LNCAP (cell line): Measurements from ENCODE around the gene LYRM4.

Source experiments
- TF ChIP-seq, protein P1 (sequence below): fragments of 450-650 bp; IDR thresholded peaks from 2 replicates; pipeline ENCODE4 v1.5.1; 2017; ENCODE audit warnings: mild to moderate bottlenecking

Gene LYRM4

DNA sequence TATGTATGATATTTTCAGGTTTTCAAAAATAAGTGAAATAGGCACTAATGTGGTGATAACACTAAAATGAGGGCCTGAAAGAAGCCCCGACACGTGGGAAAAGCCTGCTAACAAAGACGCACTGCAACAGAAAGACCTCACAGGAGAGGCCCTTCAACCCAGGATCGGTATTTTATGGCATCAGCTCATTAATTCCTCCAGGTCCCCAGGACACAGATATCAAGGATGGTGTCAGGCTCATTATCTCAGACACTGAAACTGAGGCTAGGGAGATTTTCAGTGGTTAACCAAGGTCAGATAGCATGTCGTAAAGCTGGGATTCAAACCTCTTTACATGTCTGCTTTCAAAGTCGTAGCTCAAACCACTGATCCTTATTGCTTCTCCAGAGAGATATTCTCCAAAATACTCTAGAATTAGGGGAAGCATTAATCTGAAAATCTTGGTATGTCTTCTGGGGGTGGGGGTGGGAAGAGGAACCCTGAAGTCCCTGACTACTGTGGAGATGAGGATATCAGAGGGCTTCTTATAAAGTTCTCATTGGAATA, 111.5 kb downstream of the LYRM4 start:
- TF ChIP-seq, protein P1, sequence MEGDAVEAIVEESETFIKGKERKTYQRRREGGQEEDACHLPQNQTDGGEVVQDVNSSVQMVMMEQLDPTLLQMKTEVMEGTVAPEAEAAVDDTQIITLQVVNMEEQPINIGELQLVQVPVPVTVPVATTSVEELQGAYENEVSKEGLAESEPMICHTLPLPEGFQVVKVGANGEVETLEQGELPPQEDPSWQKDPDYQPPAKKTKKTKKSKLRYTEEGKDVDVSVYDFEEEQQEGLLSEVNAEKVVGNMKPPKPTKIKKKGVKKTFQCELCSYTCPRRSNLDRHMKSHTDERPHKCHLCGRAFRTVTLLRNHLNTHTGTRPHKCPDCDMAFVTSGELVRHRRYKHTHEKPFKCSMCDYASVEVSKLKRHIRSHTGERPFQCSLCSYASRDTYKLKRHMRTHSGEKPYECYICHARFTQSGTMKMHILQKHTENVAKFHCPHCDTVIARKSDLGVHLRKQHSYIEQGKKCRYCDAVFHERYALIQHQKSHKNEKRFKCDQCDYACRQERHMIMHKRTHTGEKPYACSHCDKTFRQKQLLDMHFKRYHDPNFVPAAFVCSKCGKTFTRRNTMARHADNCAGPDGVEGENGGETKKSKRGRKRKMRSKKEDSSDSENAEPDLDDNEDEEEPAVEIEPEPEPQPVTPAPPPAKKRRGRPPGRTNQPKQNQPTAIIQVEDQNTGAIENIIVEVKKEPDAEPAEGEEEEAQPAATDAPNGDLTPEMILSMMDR: no peak

DNA sequence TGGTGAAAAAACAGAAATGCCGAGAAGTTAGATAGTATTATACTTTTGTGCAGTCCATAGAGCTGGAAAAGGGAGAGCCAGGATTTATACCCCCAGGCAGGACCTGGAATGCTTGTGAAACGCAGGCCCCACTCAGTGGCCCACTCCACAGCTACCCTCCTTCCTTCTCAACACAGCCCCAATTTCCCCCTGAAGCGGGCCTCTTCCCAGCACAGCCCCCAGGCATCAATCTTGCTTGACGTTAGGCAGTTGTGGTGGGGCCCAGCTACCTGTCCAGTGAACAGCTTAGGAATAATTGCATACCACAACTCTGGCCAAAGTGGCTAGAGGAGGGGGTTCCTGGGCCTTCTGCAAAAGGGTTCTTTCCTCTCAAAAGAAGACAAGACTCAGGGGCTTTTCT, 114.4 kb downstream of the LYRM4 start:
- TF ChIP-seq, protein P1: no peak

DNA sequence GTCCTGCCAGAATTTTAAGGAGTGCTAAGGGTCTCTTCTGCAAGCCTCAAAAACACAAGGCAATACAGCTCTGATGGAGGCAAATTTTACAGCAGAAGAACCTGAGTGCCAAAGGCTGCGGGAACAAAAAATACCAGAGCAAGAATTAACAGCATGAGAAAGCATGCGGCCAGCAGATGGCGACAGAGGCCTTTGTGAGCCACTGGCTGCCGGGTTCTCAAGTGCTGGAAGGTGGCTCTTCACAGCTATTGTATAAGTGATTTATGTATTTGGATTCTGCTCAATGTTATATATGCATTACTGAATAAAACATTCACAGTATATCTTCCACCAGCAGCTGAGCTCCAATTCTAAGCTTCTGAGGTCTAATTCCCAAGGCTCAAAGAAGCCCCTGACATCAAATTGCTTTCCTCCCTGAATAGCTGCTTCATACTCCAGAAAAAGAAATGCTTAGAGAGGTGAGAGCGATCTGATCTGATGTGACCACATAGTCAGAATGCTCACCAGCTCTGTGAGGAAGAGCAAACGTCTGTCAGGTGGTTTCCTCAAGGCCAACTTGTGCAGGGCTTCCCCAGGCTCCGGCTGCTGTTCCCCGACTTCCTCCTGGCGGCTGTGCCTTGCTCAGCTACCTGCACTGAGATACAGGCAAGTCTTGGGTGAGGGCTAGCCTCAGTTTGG, 117.0 kb downstream of the LYRM4 start:
- TF ChIP-seq, protein P1: peak; percentile 81

DNA sequence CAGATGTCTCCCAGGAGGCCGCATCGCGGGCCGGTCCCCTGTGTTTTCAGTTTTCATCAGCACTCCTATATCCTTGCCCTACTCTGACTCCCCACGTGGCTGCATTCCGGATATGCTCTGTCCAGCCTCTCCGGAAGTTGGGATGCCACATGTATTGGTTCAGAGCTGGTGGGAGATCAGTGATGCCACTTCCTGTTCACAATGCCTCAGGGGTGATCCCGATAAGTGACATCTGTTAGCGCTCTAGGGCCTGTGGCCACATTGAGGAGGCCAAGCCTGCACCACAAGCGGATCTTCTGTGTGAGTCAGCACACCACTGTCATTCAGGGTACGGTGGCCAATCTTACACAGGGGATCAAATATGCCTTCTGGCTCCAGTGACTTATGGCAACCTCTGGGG, 117.8 kb downstream of the LYRM4 start:
- TF ChIP-seq, protein P1: no peak

GRCh38 chr6:5142131-5142530, 118.6 kb downstream of the LYRM4 start:
- TF ChIP-seq, protein P1: no peak

- TF ChIP-seq, protein P1: no peak
Measured at GRCh38 chr6:5141046-5141445, 119.7 kb downstream of the LYRM4 start.

DNA sequence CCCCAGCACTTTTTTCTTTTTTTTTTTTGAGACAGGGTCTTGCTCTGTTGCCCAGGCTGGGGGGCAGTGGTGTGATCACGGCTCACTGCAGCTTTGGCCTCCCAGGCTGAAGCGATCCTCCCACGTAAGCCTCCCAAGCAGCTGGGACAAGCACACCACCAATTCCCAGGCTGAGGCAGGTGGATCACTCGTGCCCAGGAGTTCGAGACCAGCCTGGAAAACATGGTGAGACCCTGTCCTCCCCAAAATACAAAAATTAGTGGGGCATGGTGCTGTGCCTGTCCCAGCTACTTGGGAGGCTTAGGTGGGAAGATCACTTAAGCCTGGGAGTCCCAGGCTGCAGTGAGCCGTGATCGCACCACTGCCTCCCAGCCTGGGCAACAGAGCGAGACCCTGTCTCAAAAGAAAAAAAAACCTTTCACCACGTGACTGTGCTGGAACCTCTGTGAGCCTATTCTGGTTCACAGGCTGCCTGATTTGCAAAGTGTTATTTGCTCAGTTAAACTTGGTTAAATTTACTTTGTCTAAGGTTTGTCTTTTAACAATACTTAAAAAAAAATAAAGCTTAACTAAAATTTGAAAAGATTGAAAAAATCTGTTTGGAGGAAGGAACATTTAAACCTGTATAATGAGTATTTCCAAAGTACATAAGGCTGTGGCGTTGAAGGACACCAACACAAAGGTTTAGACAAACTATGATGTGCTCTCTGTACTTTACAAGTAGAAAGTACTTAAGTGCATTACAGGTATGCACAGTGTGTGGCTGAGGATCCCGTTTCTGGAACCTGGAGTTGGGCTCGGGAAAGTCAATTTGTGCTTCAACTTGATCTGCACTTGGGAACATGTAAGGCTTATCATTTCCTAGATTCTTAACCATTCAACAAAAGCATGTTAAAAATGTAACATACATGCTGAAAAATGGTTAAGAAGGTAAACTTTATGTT, 120.7 kb downstream of the LYRM4 start:
- TF ChIP-seq, protein P1: no peak
